HPDE6-E6E7 (cell line): Measurements from ENCODE around the gene ASMTL.
"Not testable (repeated sequence)": the region's sequence is repeated elsewhere in the genome, so short reads cannot be mapped to it uniquely, and the experiment has no call there.

ENCODE experiments used
- DNase-seq: peaks from one replicate; pipeline ENCODE4 v3.0.0; 2011; ENCODE audit warnings: missing footprints; ENCODE audit errors: extremely low spot score

Gene ASMTL

GRCh38 chrX:1388651-1389050 is 64.1 kb downstream of the ASMTL start:
- DNase-seq: no peak

DNA sequence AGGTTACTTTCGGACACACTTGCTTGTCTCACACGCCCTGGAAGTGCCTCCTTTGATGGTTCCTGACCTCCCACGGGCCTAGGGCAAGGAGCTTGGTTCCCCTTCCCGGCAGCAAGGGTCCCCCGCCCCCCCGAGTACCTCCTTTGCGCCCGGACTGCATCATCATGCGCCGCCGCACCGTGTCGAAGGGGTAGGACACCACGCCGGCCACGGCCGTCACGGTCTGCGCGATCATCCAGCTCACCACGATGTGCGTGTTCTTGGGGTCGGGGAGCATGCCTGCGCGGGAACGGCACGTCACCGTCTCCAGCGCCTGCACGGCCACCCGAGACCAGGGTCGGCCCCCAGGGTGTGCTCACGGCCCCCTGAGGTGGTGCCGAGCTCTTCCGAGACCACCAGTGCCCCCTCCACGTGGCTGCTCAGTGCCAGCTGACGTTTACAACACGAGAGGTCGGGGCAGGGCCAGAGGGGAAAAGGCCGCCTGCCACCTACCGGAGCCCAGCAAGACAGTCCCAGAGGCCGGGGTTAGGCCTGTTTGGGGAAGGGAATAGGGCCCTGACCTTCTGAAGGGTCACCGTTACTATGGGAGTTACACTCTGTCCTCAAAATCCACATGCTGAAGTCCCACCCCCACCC is 65.5 kb downstream of the ASMTL start:
- no peak for DNase-seq

GRCh38 chrX:1386338-1387127 is 66.2 kb downstream of the ASMTL start:
- no peak for DNase-seq

DNA sequence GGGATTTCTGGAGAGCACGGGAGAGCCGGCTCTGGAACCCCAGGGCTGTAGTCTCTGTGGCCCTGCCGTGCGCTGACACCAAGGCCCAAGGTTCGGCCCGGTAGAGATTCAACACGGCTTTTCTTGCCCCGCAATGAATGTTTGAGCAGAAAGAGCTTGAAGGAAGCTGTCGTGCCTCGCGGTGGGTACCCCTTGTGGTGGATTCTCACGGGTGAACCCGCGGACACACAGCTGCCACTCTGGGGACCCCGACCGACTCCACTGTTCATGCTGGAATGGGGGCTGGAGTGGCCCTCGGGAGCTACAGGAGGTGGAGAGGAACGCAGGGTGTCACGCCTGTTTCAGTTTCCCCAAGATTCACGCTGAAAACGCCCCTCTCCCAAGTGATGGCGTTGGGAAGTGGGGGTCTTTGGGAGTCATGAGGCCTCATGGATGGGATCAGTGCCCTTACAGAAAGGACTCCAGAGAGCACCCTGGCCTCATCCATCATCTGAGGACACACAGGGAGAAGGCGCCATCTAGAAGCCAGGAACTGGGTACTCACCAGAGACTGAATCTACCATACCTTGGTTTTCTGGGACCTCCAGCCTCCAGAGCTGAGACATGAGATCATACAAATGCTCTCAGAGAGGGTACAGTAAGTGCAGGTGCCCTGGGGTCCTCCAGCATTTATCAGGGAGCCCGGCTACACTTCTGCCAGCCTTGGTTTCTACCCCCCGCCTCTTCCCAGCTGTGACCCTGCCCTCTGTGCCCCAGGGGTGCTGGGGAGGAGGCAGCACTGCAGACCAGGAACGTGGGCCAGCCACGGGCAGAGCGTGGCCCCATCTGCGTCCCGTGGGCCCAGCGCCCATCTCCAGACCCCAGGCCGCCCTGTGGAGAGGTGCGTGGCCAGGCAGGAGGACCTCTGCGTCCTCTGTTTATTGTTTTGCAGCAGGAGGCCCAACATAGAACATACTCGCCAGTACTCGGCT is 67.2 kb downstream of the ASMTL start:
- no peak for DNase-seq

- DNase-seq: no peak
Observed at GRCh38 chrX:1384658-1385252, 68.0 kb downstream of the ASMTL start.

- DNase-seq: no peak
Observed at GRCh38 chrX:1380672-1381233, 72.0 kb downstream of the ASMTL start.

DNA sequence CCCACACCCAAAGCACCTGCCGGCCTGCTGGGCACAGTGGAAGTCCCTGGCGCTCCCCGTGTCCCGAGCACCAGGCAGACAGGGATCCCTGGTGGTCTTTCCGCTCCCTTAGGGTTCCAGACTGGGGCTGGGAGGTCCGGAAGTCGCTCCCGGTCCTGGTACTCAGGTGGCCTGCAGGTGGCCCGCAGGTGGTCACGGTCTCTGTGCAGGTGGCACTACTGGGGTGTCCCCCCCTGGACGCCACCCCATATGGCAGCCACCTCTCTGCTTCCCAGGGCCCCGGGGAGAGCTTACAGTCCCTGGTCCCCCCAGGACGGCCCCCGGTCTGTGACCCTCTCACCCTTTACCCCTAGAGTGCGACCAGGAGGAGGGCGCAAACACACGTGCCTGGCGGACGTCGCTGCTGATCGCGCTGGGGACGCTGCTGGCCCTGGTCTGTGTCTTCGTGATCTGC is 74.4 kb downstream of the ASMTL start:
- no peak for DNase-seq

GRCh38 chrX:1368385-1368698 is 84.4 kb downstream of the ASMTL start:
- no peak for DNase-seq

- DNase-seq: not testable (repeated sequence)
Observed at GRCh38 chrX:1366363-1366762, 86.3 kb downstream of the ASMTL start.

DNA sequence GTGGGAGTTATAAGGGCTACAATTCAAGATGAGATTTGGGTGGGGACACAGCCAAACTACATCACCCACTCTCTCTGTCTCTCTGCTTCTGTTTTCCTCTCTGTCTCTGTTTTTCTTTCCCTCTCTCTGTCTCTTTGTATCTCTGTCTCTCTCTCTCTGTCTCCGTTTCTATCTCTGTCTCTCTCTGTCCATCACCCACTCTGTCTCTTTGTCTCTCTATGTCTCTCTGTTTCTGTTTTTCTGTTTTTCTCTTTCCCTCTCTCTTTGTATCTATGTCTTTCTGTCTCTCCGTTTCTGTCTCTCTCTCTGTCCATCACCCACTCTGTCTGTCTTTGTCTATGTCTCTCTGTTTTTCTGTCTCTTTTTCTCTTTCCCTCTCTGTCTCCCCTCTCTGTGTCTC is 90.8 kb downstream of the ASMTL start:
- DNase-seq: no peak

- no peak for DNase-seq
Observed at GRCh38 chrX:1361275-1361674, 91.4 kb downstream of the ASMTL start.

GRCh38 chrX:1360171-1360570 is 92.5 kb downstream of the ASMTL start:
- no peak for DNase-seq

GRCh38 chrX:1359477-1359873 is 93.2 kb downstream of the ASMTL start:
- DNase-seq: no peak

- no peak for DNase-seq
Observed at GRCh38 chrX:1358793-1359476, 93.8 kb downstream of the ASMTL start.

GRCh38 chrX:1357993-1358392 is 94.7 kb downstream of the ASMTL start:
- DNase-seq: no peak

DNA sequence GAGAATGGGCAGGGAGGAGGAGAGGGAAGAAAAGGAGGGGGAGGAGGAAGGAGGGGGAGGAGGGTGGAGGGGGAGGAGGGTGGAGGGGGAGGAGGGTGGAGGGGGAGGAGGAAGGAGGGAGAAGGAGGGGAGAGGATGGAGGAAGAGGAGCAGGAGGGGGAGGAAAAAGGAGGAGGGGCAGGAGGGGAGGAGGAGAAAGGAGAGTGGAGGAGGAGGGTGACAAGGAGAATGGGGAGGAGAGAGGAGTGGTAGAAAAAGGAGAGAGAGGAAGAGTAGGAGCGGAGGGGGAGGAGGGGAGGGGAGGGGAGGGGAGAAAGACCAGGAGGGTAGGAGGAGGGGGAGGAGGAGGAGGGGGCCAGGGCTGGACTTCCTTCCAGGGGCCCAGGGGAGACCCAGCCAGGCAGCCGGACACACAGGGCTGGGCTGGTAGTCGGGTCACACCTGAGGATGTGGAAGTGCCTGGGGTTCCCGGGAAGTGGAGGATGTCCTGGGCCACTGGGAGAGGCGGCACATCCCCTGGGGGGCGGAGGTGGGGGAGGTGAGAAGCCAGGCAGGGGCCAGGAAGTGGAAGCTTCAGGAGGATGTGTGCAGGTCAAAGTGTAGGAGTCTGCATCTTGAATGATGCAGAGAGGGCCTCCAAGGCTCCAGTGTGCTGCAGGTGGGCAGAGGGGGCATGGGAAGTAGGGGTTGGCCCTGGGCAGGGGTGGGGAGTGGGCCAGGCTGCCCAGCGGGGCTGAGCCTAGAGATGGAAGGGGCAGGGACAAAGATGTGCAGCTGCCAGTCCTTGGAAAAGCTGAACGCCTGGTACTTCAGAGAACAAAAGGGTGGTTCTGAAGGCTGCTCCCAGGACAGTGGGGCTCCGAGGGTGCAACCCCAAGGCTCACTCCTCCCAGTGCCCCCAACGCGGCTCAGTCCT is 97.3 kb downstream of the ASMTL start:
- no peak for DNase-seq

DNA sequence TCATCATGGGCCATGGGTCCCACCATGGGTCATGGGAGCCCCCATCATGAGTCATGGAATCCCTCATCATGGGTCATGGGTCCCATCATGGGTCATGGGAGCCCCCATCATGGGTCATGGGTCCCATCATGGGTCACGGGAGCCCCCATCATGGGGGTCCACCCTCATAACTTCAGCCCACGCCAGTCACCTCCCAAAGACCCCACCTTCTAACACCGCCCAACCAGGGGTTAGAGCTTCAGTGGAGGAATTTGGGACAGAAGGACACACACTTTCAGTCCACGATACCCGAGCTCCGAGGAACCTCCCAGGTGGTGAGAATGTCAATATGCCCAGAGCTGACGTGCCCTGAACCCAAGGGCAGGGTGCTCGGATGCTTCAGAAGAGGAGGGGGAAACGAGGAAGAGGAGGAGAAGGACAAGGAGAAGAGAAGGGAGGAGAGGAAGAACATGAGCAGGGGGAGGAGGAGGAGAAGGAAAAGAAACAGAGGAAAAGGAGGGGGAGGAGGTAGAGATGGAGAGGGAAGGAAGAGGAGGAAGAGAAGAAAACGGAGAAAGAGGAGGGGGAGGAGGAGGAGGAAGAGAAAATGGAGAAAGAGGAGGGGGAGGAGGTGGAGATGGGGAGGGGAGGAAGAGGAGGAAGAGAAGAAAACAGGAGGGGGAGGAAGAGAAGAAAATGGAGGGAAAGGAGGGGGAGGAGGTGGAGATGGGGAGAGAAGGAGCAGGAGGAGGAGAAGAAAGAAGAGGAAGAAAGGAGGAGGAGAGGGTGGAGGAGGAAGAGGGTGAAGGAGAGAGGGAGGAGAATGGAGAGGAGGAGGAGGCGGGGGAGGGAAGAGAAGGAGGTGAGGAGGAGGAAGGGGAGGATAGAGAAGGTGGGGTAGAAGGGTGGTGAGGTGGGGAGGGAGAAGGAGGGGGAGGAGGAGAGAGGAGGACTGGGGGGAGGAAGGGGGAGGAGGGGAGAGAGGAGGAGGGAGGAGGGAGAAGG is 98.4 kb downstream of the ASMTL start:
- no peak for DNase-seq
